ENCODE measurements around the gene PLEKHM3.

The PLEKHM3 gene

DNA sequence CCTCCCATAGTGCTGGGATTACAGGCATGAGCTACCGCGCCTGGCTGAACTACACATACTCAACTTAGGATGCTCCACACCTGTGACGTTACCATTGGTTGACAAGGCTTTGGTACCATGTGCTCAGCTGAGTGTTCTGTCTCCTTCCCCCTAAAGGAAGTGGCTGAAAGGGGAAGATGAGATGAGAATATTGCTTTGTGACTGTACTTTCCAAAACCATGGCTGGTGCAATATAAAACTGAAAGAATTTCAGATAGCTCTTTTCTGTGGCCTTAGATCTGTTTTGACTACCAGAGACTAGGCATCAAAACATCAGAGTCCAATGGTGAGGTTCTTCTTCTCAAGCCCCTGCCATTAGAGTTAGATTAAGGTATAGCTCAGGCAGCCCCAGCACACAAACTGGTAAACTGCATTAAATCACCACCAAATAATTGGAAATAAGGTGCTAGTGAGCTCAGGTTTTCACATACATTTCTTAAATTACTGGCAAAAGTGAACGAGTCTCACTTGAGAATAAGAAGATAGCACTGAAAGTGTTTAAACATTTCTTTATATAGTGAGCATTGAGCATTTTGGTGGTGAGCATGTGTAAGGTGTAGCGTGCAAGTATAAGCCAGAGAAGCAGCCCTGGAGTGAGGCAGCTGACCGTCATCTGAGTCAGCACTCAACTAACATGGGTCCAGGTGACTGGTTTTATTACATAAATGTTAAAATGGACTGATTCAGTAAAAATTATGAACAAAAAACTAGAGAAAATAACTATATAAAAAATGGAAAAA, 142.1 kb downstream of the PLEKHM3 start:
- DNase-seq (ENCODE audit: low spot score) = no peak

DNA sequence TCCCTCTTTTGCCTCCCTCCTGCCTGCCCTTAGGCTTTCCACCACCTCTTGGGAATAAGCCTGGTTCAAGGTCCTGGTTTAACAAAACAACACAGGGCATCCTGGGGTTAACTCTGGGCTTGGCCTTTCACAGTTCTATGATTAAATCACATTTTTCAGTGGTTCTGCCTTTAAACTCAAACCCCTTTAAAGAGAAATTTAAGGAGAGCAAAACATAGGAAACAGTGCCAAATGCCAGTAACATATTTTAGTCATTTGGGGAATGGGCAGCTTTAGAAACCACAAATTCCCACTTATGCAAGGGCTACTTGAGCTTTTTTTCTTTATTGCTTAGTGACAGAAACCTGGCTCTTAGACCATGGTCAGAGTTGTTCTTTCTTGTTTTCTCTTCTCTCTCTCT, 143.4 kb downstream of the PLEKHM3 start:
- DNase-seq (ENCODE audit: low spot score) = no peak

GRCh38 chr2:207879536-207879935, 145.8 kb downstream of the PLEKHM3 start:
- no peak for DNase-seq (ENCODE audit: low spot score)

DNA sequence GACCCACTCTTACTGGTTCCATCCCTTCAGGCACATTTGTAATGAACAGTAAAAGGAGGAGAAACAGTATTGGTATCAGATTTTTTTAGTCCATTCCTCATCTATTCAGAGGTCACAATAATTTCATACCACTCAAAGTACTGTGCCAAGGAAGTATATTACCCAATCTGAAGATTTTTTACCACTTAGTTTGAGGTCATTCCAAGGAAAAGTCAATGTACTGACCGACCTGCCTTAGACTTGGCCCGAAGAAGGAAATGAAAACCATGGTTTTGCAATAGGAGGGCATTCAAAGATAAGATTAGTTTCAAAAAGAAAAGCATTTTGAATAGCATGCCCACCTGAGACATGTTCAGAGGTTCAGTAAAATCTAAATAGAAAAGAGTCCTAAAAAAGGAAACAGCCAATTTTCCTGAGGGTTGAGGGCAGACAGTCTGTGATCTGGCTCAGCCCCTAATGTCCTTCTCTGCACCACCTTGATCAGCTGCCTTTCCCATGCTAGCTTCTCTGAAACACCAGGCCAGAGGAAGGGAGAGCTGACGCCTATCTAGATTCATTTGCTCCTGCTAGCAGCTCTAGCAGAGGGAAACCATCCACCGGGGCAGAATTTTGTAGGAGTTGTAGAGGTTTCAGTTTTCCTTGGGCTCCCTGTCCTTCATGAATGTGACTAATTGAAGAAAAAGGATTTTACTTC, 148.3 kb downstream of the PLEKHM3 start:
- no peak for DNase-seq (ENCODE audit: low spot score)

- no peak for DNase-seq (ENCODE audit: low spot score)
Measured at GRCh38 chr2:207875473-207876212, 149.7 kb downstream of the PLEKHM3 start.

GRCh38 chr2:207873794-207874193, 151.5 kb downstream of the PLEKHM3 start:
- no peak for DNase-seq (ENCODE audit: low spot score)

DNA sequence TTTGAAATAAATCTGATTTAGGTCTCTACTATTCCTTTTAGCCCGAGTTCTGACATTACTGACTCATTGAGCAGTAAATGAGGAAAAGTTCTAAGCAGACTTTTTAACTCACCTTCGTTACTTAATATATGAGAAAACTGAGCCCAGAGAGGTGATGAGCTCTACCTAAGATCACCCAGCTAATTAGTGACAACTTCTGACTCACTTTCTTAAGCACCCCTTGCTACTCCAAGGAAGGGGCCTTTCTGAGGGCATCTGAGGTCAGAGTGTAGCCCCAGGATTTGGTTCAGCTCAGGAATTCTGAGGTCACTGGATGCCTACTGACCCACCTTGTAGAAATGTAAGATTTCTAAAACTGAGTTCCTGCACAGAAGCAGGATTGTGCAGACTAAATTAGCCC, 153.4 kb downstream of the PLEKHM3 start:
- DNase-seq (ENCODE audit: low spot score) = no peak

DNA sequence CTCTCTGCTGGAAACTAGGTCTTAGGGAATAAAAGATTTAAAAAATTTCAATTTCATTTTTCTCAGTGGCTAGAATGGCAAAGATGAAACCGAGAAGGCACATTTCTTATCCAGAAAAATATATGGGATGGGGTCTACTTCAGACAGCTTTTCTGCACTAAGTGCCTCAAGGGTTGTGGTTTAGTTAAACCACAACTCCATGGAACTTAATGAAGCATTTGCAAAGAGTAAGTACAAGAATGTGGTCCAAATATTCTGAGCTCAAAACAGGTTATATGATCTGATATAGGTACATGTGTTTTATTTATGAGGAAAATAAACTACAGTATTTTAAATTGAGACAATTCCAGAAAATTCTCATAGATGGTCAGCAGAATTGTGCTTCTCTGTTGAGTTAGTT, 153.8 kb downstream of the PLEKHM3 start:
- DNase-seq (ENCODE audit: low spot score) = no peak

DNA sequence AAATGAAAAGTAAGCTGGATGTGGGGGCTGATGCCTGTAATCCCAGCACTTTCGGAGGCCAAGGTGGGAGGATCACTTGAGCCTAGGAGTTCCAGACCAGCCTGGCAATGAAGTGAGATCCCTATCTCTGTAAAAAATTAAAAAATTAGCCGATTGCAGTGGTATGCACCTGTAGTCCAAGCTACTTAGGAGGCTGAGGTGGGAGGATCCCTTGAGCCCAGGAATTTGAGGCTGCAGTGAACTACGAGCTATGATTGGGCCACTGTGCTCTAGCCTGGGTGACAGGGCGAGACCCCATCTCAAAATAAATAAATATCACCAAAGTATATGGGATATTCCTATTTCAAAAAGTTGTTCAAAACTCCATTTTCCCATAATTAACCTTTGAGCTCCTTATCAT, 154.5 kb downstream of the PLEKHM3 start:
- DNase-seq (ENCODE audit: low spot score) = no peak

- peak; percentile 23 for DNase-seq (ENCODE audit: low spot score)
Measured at GRCh38 chr2:207869784-207870778, 155.2 kb downstream of the PLEKHM3 start.

- no peak for DNase-seq (ENCODE audit: low spot score)
Measured at GRCh38 chr2:207868855-207869596, 156.3 kb downstream of the PLEKHM3 start.

GRCh38 chr2:207867905-207868304, 157.4 kb downstream of the PLEKHM3 start:
- DNase-seq (ENCODE audit: low spot score) = no peak

GRCh38 chr2:207867056-207867455, 158.3 kb downstream of the PLEKHM3 start:
- no peak for DNase-seq (ENCODE audit: low spot score)

GRCh38 chr2:207865210-207865609, 160.1 kb downstream of the PLEKHM3 start:
- DNase-seq (ENCODE audit: low spot score) = no peak

DNA sequence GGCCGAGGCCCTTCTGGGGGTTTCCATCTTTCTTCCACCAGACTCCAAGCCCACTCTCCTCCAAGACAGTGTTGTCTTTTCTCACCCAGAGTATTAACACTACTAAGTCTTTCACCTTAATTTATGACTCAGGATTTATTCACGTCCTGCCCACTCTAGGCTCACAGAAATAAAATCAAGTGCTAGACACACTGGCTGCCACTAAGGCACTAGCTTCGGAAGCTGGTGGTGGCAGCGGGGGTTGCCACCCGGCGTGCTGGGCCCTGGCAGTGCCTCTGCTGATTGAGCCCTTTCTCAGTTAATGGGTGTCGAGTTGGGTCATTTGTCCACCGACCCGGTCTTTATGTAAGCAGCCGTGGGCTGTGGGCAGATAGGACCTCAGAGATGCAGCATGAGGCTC, 162.0 kb downstream of the PLEKHM3 start:
- no peak for DNase-seq (ENCODE audit: low spot score)

- DNase-seq (ENCODE audit: low spot score) = no peak
Measured at GRCh38 chr2:207861789-207862188, 163.5 kb downstream of the PLEKHM3 start.

DNA sequence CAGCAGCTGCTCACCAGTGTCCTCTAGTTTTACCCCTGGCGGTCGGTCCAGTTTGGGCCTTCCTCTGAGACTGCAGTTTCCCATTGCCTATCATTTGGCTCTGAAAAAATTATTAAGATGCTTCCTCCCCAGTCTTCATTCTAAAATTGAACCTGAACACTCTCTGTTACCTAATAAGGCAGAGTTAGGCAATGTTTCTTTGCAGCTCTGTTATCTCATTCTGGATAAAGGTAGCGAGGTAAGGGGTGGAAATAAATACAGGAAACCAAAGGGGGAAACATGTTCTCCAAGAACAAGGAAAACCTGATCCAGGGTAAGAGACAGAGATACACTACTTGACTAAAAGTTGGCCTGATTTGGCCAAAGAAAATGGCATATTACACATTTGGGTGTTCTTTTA, 164.6 kb downstream of the PLEKHM3 start:
- DNase-seq (ENCODE audit: low spot score) = no peak

DNA sequence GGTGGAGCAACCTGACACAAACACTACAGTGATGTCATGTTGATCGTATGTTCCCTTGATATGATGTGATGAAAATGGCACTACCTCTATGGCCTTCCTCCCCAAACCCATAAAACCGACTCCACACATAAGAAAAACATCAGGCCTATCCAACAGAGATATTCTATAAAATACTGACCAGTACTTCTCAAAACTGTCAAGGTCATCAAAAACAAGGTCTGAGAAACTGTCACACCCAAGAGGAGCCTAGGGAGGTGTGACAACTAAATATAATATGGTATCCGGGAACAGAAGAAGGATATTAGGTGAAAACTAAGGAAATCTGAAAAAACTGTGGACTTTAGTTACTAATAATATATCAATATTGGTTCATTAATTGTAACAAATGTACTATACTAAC, 169.7 kb downstream of the PLEKHM3 start:
- DNase-seq (ENCODE audit: low spot score) = no peak

- DNase-seq (ENCODE audit: low spot score) = no peak
Measured at GRCh38 chr2:207854484-207855440, 170.6 kb downstream of the PLEKHM3 start.

DNA sequence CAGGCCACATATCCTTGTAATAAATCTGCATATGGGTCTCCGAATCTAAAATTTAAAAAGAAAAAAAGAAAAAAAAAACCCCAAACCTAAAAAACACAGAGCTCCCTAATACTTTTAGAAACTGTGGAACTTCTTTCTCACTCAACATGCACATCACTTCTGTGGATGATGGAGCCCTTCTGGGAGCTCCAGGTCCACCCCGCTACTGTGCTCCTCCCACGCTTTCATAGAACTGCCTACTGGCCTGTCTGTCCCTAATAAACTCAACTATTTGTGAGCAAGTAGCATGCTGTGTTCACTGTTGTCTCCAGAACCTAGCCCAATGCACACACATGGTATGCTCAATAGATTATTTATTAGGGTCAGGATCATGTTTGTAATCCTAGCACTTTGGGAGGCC, 172.5 kb downstream of the PLEKHM3 start:
- DNase-seq (ENCODE audit: low spot score) = no peak

Data from SW480 (cell line).